ENCODE measurements around the gene SYT1. TPM values are rescaled to one million over a fixed set of nuclear protein-coding genes. Genes with fewer than 3 reads are reported as not detected.

The SYT1 gene
- total RNA-seq, 1 experiment from 2014 or later: 80.9 TPM

DNA sequence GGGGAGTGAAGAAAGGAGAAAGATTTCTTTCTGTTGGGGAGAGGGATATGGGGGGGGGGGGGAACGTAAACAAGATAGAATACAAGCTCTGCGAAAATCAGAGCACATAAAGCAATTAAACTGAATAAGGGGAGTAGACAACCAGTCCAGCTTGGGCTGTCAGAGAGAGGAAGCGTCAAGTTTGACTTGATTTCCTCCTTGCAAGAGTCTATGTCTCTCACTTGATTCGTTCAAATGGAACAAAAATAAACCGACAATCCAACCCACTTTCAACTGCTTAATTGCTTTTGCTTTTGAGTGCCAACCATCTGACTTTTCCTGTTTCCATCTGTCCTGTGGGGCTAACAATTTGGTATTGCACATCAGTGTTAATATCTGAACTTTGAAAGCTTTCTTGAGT lies 942 bp downstream of the SYT1 start:
- H3K27ac ChIP-seq (ENCODE audit: low read depth, low read length, poor library complexity, severe bottlenecking): peak overlapping the region; percentile 66
- H3K27me3 ChIP-seq (replicated peaks; ENCODE audit: insufficient read depth, low read depth, low read length, poor library complexity): no peaks in the 10 kb centered on the region
- no TSS peak for BruUV-seq (replicated peaks)
- peak overlapping the region; percentile 75 for H3K4me3 ChIP-seq (ENCODE audit: low read depth, low read length, poor library complexity, severe bottlenecking)
- intact Hi-C loops (cut with micrococcal nuclease; ENCODE audit: unreplicated experiment): loop anchor here (5.0 to 10.0 kb wide), 5 partner anchors 123 to 681 kb away; no protein-coding TSS in a partner anchor
- ChIA-PET CTCF (no interaction called here), POLR2A (ENCODE audit: low non-redundant PET) (interaction anchor here (0.7 kb wide), 1 partner anchor 17 kb away, joined by 5 read pairs; no protein-coding TSS in a partner anchor)
- TF ChIP-seq, protein P1, sequence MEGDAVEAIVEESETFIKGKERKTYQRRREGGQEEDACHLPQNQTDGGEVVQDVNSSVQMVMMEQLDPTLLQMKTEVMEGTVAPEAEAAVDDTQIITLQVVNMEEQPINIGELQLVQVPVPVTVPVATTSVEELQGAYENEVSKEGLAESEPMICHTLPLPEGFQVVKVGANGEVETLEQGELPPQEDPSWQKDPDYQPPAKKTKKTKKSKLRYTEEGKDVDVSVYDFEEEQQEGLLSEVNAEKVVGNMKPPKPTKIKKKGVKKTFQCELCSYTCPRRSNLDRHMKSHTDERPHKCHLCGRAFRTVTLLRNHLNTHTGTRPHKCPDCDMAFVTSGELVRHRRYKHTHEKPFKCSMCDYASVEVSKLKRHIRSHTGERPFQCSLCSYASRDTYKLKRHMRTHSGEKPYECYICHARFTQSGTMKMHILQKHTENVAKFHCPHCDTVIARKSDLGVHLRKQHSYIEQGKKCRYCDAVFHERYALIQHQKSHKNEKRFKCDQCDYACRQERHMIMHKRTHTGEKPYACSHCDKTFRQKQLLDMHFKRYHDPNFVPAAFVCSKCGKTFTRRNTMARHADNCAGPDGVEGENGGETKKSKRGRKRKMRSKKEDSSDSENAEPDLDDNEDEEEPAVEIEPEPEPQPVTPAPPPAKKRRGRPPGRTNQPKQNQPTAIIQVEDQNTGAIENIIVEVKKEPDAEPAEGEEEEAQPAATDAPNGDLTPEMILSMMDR (conservative IDR thresholded peaks at IDR 0.05; ENCODE audit: low read depth, low read length): no peak
- no peak for TF ChIP-seq EZH2 (IDR thresholded peaks at IDR 0.05; ENCODE audit: borderline replicate concordance, low read depth, low read length, poor library complexity, severe bottlenecking)
- no peaks in the 10 kb centered on the region for H3K9me3 ChIP-seq (ENCODE audit: low read depth, low read length, poor library complexity, severe bottlenecking)
- peak; percentile 66 for DNase-seq (ENCODE audit: low spot score)
- peaks cover 35% of the 10 kb centered on the region for H3K4me1 ChIP-seq (ENCODE audit: insufficient read depth, low read length, poor library complexity, severe bottlenecking)
- peaks cover 23% of the 10 kb centered on the region for H3K36me3 ChIP-seq (ENCODE audit: insufficient read depth, low read length, poor library complexity, severe bottlenecking)

DNA sequence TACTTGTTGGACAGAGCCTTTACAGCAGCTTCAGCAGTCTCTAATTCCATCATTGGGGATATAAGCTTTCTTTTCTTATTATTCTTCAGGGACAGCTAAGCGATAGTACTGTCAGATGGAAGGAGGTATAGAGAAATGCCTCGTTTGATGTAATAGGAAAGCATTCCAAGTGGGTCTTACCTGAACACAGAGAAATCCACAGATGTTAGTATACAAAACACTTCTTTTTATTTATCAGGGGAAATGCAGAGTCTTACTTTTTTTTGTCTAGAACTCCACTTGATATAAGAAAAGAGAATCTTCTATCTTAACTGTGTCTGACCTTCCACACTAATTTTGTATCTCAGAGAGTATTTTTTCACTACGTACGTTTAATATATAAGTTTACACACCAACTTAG lies 1.9 kb downstream of the SYT1 start:
- peaks cover 44% of the 10 kb centered on the region for H3K4me1 ChIP-seq (ENCODE audit: insufficient read depth, low read length, poor library complexity, severe bottlenecking)
- TF ChIP-seq, protein P1 (conservative IDR thresholded peaks at IDR 0.05; ENCODE audit: low read depth, low read length): no peak
- TF ChIP-seq EZH2 (IDR thresholded peaks at IDR 0.05; ENCODE audit: borderline replicate concordance, low read depth, low read length, poor library complexity, severe bottlenecking): no peak
- CTCF ChIA-PET: no interaction called here
- H3K9me3 ChIP-seq (ENCODE audit: low read depth, low read length, poor library complexity, severe bottlenecking): no peaks in the 10 kb centered on the region
- peaks cover 23% of the 10 kb centered on the region for H3K36me3 ChIP-seq (ENCODE audit: insufficient read depth, low read length, poor library complexity, severe bottlenecking)
- POLR2A ChIA-PET (ENCODE audit: low non-redundant PET): no interaction called here
- no peak for DNase-seq (ENCODE audit: low spot score)
- H3K27ac ChIP-seq (ENCODE audit: low read depth, low read length, poor library complexity, severe bottlenecking): peak overlapping the region; percentile 66
- BruUV-seq (replicated peaks): no TSS peak
- peak overlapping the region; percentile 75 for H3K4me3 ChIP-seq (ENCODE audit: low read depth, low read length, poor library complexity, severe bottlenecking)
- intact Hi-C loops (cut with micrococcal nuclease; ENCODE audit: unreplicated experiment): loop anchor here (5.0 to 10.0 kb wide), 5 partner anchors 124 to 682 kb away; no protein-coding TSS in a partner anchor
- no peaks in the 10 kb centered on the region for H3K27me3 ChIP-seq (replicated peaks; ENCODE audit: insufficient read depth, low read depth, low read length, poor library complexity)

DNA sequence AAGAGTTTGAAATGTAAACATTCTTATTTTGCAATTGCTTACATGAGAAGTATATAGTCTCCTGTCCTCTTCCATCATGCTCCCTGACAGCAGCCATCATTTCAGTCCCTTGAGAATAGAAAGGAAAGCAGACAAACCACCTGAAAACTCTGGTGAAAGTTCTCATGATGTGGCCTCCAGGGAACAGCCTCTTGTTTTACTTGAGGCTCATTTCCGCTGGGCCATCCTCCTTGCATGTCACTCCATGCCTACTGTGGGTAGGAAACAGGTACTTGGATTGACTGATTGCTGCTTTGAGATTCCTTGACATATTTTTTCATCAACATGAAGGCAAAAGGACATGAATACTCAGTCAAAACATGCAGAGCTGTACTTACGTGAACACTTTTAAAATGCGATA lies 6.0 kb downstream of the SYT1 start:
- no TSS peak for BruUV-seq (replicated peaks)
- intact Hi-C loops (cut with micrococcal nuclease; ENCODE audit: unreplicated experiment): no loop called here
- peaks cover 28% of the 10 kb centered on the region for H3K36me3 ChIP-seq (ENCODE audit: insufficient read depth, low read length, poor library complexity, severe bottlenecking)
- peaks cover 79% of the 10 kb centered on the region for H3K4me1 ChIP-seq (ENCODE audit: insufficient read depth, low read length, poor library complexity, severe bottlenecking)
- no peaks in the 10 kb centered on the region for H3K9me3 ChIP-seq (ENCODE audit: low read depth, low read length, poor library complexity, severe bottlenecking)
- CTCF ChIA-PET: no interaction called here
- H3K27ac ChIP-seq (ENCODE audit: low read depth, low read length, poor library complexity, severe bottlenecking): peak overlapping the region; percentile 64
- no peaks in the 10 kb centered on the region for H3K27me3 ChIP-seq (replicated peaks; ENCODE audit: insufficient read depth, low read depth, low read length, poor library complexity)
- H3K4me3 ChIP-seq (ENCODE audit: low read depth, low read length, poor library complexity, severe bottlenecking): peak overlapping the region; percentile 28
- TF ChIP-seq, protein P1 (conservative IDR thresholded peaks at IDR 0.05; ENCODE audit: low read depth, low read length): no peak
- no peak for TF ChIP-seq EZH2 (IDR thresholded peaks at IDR 0.05; ENCODE audit: borderline replicate concordance, low read depth, low read length, poor library complexity, severe bottlenecking)
- POLR2A ChIA-PET (ENCODE audit: low non-redundant PET): interaction anchor here (1.1 kb wide), 1 partner anchor 60 kb away, joined by 3 read pairs; no protein-coding TSS in a partner anchor
- DNase-seq (ENCODE audit: low spot score): peak; percentile 64

Data from A673 (cell line).